Suprapubic skin (tissue), 4 donors: Measurements from ENCODE around the gene ELMOD1. TPM values are rescaled to one million over a fixed set of nuclear protein-coding genes. Genes with fewer than 3 reads are reported as not detected.

Source experiments
- DNase-seq, 2 donors: peaks; one replicate each; pipeline ENCODE4 v3.0.0-alpha.2; 2019; ENCODE audit warnings: low spot score in 2 of 2
- H3K27ac ChIP-seq: fragments of 200-600 bp; sonication (generic); one replicate; pipeline ENCODE4 v1.5.1; 2019
- H3K27me3 ChIP-seq: fragments of 200-600 bp; sonication (generic); one replicate; pipeline ENCODE4 v1.5.1; 2019
- H3K36me3 ChIP-seq: fragments of 200-600 bp; sonication (generic); one replicate; pipeline ENCODE4 v1.5.1; 2019
- H3K4me1 ChIP-seq: fragments of 200-600 bp; sonication (generic); one replicate; pipeline ENCODE4 v1.5.1; 2019
- H3K4me3 ChIP-seq: fragments of 200-600 bp; sonication (generic); one replicate; pipeline ENCODE4 v1.5.1; 2019; ENCODE audit warnings: mild to moderate bottlenecking
- H3K9me3 ChIP-seq: fragments of 200-600 bp; sonication (generic); one replicate; pipeline ENCODE4 v1.5.1; 2019
- EP300 ChIP-seq: sonication (generic); formaldehyde crosslinking; IDR thresholded peaks from one replicate; pipeline ENCODE4 v1.6.1; 2017; ENCODE audit warnings: antibody characterized with exemption
- POLR2A ChIP-seq, 2 donors: fragments of 450-650 bp; IDR thresholded peaks; one replicate each; pipeline ENCODE4 v1.6.1; 2017; ENCODE audit warnings: antibody characterized with exemption in 2 of 2, mild to moderate bottlenecking in 2 of 2, moderate library complexity in 2 of 2
- POLR2AphosphoS5 ChIP-seq, 3 donors: sonication (generic); formaldehyde crosslinking; IDR thresholded peaks; one replicate each; pipeline ENCODE4 v1.6.1; 2017; ENCODE audit warnings: antibody characterized with exemption in 3 of 3
- WGBS: methylation state at CpG from one replicate; pipeline ENCODE4 v1.1.5; 2018; 5-methylcytosine and 5-hydroxymethylcytosine counted together
- total RNA-seq, 4 donors: library from RNA; depleted of rRNA; stranded (reverse); fragments of >200 nt; gene quantifications; one replicate each; pipeline ENCODE4 v1.1.0, GENCODE V29; 2016
- TF ChIP-seq, protein P1 (sequence below), 2 donors: fragments of 200-600 bp in 1 of 2; fragments of 450-650 bp in 1 of 2; sonication (generic) in 1 of 2; IDR thresholded peaks; one replicate each; pipeline ENCODE4 v1.5.1; 2016 to 2019; ENCODE audit warnings: antibody characterized with exemption in 2 of 2, mild to moderate bottlenecking in 1 of 2, moderate library complexity in 1 of 2

The ELMOD1 gene
- total RNA-seq, 4 donors from 2014 or later, result 14.6 to 66.0 (median 41.3) TPM

DNA sequence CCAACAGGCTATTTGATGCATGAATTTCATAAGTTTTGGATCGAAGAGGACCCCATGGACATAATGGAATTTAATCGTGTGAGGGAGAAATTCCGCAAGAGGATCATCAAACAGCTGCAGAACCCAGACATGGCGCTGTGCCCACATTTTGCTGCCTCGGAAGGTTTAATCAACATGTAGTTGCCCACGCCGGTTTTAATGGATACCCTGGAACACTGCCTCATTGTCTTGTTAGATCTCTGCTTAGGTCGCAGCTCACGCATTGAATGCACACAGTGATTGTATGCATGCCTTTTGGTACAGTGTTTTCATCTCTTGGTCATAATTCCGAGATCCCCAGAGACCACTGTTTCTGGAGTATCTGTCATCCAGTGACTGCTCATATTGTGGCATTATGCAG lies 74.1 kb downstream of the ELMOD1 start:
- TF ChIP-seq POLR2AphosphoS5 (IDR thresholded peaks at IDR 0.05) (no peak), EP300 (no peak)
- TF ChIP-seq, protein P1, sequence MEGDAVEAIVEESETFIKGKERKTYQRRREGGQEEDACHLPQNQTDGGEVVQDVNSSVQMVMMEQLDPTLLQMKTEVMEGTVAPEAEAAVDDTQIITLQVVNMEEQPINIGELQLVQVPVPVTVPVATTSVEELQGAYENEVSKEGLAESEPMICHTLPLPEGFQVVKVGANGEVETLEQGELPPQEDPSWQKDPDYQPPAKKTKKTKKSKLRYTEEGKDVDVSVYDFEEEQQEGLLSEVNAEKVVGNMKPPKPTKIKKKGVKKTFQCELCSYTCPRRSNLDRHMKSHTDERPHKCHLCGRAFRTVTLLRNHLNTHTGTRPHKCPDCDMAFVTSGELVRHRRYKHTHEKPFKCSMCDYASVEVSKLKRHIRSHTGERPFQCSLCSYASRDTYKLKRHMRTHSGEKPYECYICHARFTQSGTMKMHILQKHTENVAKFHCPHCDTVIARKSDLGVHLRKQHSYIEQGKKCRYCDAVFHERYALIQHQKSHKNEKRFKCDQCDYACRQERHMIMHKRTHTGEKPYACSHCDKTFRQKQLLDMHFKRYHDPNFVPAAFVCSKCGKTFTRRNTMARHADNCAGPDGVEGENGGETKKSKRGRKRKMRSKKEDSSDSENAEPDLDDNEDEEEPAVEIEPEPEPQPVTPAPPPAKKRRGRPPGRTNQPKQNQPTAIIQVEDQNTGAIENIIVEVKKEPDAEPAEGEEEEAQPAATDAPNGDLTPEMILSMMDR (IDR thresholded peaks at IDR 0.05), result no peak
- H3K36me3 ChIP-seq, result no peaks in the 10 kb centered on the region
- H3K4me3 ChIP-seq, result no peak overlapping the region
- DNase-seq, result no peak
- H3K27me3 ChIP-seq, result no peaks in the 10 kb centered on the region
- no peaks in the 10 kb centered on the region for H3K4me1 ChIP-seq
- H3K27ac ChIP-seq, result no peak overlapping the region
- WGBS, result 57% methylated on average over 10 of the region's 10 CpGs
- no peaks in the 10 kb centered on the region for H3K9me3 ChIP-seq

DNA sequence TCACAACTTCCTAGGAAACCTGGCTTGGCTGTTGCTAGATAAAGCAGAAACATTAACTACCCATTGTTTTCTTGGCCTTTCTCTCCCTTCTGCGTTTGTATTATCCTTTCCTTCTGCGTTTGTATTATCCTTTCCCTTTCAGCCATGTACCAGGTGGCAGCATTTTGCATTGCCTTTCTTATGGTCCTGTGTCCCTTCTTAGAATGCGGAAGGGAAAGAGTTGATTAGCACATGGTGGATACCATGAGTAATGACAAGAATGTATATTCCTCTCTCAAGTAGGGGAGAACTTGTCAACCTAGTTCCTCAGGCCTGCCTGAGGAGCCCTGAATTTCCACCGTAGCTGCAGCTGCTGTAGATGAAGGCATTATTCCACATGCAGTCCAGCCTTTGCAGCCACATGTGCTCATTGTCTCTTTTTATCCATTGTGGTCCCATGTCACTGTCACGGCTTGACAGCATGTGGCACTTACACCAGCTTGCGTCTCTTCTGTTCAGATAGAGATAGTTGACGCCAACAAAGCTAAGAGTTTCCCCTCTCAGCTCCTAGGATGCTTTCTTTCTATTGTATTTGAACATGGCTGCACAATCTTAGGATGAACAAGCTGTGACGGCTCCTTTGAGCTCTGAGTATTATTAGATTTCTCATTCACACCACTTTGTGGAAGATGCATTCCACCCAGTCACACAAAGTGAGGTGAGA lies 76.1 kb downstream of the ELMOD1 start:
- DNase-seq, result no peak
- Histone ChIP-seq H3K4me1 (no peaks in the 10 kb centered on the region), H3K27ac (no peak overlapping the region), H3K27me3 (no peaks in the 10 kb centered on the region), H3K9me3 (no peaks in the 10 kb centered on the region), H3K36me3 (no peaks in the 10 kb centered on the region), H3K4me3 (no peak overlapping the region)
- TF ChIP-seq EP300, result no peak
- TF ChIP-seq POLR2A (IDR thresholded peaks at IDR 0.05), result no peak
- TF ChIP-seq, protein P1 (IDR thresholded peaks at IDR 0.05), result no peak
- no peak for TF ChIP-seq POLR2AphosphoS5 (IDR thresholded peaks at IDR 0.05)
- WGBS, result 74% methylated on average over 8 of the region's 8 CpGs

DNA sequence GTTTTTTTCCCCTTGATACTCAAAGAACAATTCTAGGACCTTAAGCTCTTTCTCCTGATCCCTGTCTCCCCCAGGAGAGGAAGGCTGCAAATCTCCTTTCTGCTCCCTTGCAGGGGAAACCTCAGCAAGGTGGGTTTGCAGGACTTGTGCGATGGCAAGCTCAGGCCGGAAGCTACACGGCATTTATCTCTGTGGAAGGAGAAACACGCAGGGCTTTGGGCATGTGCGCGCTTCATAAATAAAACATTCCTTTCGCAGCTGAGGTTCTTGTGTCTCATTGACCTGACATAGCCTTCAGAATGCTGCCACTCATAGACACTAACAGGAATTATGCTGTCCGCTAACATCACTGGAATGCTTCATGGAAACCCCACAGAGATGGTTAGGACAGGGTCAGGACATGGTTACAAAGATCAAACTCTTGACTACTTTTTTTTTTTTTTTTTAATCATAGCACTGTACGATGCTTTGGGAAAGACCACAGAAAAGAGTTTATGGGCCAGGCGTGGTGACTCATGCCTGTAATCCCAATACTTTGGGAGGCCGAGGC lies 78.3 kb downstream of the ELMOD1 start:
- H3K4me1 ChIP-seq, result no peaks in the 10 kb centered on the region
- H3K4me3 ChIP-seq, result no peak overlapping the region
- no peak for DNase-seq
- H3K27me3 ChIP-seq, result peaks cover 3% of the 10 kb centered on the region
- no peak for TF ChIP-seq POLR2A (IDR thresholded peaks at IDR 0.05)
- no peak for TF ChIP-seq POLR2AphosphoS5 (IDR thresholded peaks at IDR 0.05)
- TF ChIP-seq, protein P1 (IDR thresholded peaks at IDR 0.05), result no peak
- TF ChIP-seq EP300, result no peak
- no peaks in the 10 kb centered on the region for H3K9me3 ChIP-seq
- no peaks in the 10 kb centered on the region for H3K36me3 ChIP-seq
- no peak overlapping the region for H3K27ac ChIP-seq
- WGBS, result 87% methylated on average over 11 of the region's 11 CpGs

DNA sequence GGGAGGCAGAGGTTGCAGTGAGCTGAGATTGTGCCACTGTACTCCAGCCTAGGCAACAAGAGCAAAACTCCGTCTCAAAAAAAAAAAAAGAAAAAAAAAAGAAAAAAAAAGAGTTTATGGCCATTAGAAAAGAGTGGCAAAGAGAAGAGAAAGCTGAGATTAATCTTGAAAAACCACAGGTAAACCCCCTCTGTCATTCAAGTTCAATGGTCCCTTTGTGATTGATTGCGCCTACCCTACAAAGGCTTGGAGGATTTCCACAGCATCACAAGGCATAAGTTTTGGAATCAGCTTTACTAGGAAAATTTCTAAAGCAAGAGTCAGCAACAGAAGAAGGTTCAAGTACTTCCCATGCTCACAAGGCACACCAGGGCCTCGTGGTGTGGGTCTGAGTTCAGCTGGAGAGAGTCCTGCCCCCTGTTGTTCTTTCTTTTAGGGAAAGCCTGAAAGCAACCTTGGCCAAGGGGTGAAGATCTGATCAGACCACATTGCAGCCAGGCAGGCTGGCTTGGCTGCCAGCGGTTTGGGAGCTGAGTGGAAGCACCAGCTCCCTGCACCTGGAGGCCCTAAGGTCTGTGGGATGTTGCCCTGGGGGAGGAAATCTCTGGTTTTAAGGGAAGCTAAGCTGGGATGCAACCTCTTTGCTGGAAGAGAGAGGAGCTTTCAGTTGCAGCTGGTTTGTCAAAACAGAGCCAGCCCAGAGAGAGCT lies 79.1 kb downstream of the ELMOD1 start:
- no peak overlapping the region for H3K27ac ChIP-seq
- H3K9me3 ChIP-seq, result no peaks in the 10 kb centered on the region
- DNase-seq, result no peak
- no peaks in the 10 kb centered on the region for H3K36me3 ChIP-seq
- 65% methylated on average over 4 of the region's 4 CpGs for WGBS
- H3K4me3 ChIP-seq, result no peak overlapping the region
- TF ChIP-seq POLR2A (IDR thresholded peaks at IDR 0.05) (no peak), EP300 (no peak), POLR2AphosphoS5 (IDR thresholded peaks at IDR 0.05) (no peak)
- TF ChIP-seq, protein P1 (IDR thresholded peaks at IDR 0.05), result no peak
- H3K27me3 ChIP-seq, result peaks cover 3% of the 10 kb centered on the region
- no peaks in the 10 kb centered on the region for H3K4me1 ChIP-seq

DNA sequence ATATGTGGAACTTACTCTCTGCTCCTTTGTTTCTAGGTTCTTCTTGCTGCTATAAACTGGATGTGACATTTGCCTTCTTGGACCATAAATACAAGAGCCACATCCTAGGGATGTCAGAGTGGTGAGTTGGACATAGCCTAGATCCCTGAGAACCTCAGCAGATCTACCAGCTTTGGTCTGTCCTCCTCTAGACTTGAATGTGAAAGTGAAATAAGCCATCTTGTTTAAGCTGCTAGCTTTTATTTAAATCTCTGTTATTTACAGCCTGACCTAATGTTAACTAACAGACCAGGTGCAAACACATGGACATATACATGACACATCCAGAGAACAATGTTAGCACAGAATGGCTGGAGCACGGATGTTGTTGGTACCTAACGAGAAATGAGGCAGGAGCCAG lies 85.0 kb downstream of the ELMOD1 start:
- 94% methylated on average over 2 of the region's 2 CpGs for WGBS
- H3K9me3 ChIP-seq, result no peaks in the 10 kb centered on the region
- no peak overlapping the region for H3K27ac ChIP-seq

More for the DNA sequence above, 85.0 kb downstream of the ELMOD1 start:
- no peak for DNase-seq
- TF ChIP-seq POLR2AphosphoS5 (IDR thresholded peaks at IDR 0.05), result no peak
- TF ChIP-seq, protein P1 (IDR thresholded peaks at IDR 0.05), result no peak
- no peak for TF ChIP-seq POLR2A (IDR thresholded peaks at IDR 0.05)
- no peak for TF ChIP-seq EP300
- Histone ChIP-seq H3K4me1 (no peaks in the 10 kb centered on the region), H3K4me3 (no peak overlapping the region), H3K27me3 (peaks cover 3% of the 10 kb centered on the region), H3K36me3 (no peaks in the 10 kb centered on the region)
